NCI-H82 (cell line): ENCODE measurements around the gene SPATA13.
A peak's percentile ranks its signal among the peaks of the same experiment; 100 is the strongest.
"Not testable (repeated sequence)": the region's sequence is repeated elsewhere in the genome, so short reads cannot be mapped to it uniquely, and the experiment has no call there.

Experiments
- DNase-seq: peaks from one replicate; lab custom pipeline; 2025; lab: John Stamatoyannopoulos, UW

SPATA13 gene

GRCh38 chr13:24280720-24281119 lies 120.2 kb downstream of the SPATA13 start:
- no peak for DNase-seq

GRCh38 chr13:24281188-24282008 lies 120.9 kb downstream of the SPATA13 start:
- DNase-seq, result no peak

- no peak for DNase-seq
Observed at GRCh38 chr13:24282256-24282655, 121.7 kb downstream of the SPATA13 start.

GRCh38 chr13:24284889-24285565 lies 124.5 kb downstream of the SPATA13 start:
- DNase-seq, result no peak

- DNase-seq, result no peak
Observed at GRCh38 chr13:24286624-24287023, 126.1 kb downstream of the SPATA13 start.

- peak; percentile 18 for DNase-seq
Observed at GRCh38 chr13:24287748-24288287, 127.3 kb downstream of the SPATA13 start.

- no peak for DNase-seq
Observed at GRCh38 chr13:24288870-24289269, 128.3 kb downstream of the SPATA13 start.

GRCh38 chr13:24290280-24290932 lies 129.9 kb downstream of the SPATA13 start:
- no peak for DNase-seq

- no peak for DNase-seq
Observed at GRCh38 chr13:24292481-24292880, 132.0 kb downstream of the SPATA13 start.

- no peak for DNase-seq
Observed at GRCh38 chr13:24293746-24294145, 133.2 kb downstream of the SPATA13 start.

- no peak for DNase-seq
Observed at GRCh38 chr13:24299488-24300114, 139.1 kb downstream of the SPATA13 start.

- DNase-seq, result no peak
Observed at GRCh38 chr13:24301434-24301833, 140.9 kb downstream of the SPATA13 start.

GRCh38 chr13:24301911-24302310 lies 141.4 kb downstream of the SPATA13 start:
- DNase-seq, result no peak

GRCh38 chr13:24304620-24305019 lies 144.1 kb downstream of the SPATA13 start:
- no peak for DNase-seq

GRCh38 chr13:24306632-24307031 lies 146.1 kb downstream of the SPATA13 start:
- no peak for DNase-seq

- DNase-seq, result no peak
Observed at GRCh38 chr13:24307211-24308067, 146.9 kb downstream of the SPATA13 start.

GRCh38 chr13:24308068-24308445 lies 147.5 kb downstream of the SPATA13 start:
- DNase-seq, result no peak

- DNase-seq, result no peak
Observed at GRCh38 chr13:24308488-24309020, 148.0 kb downstream of the SPATA13 start.

- DNase-seq, result not testable (repeated sequence)
Observed at GRCh38 chr13:24309300-24309699, 148.8 kb downstream of the SPATA13 start, which contains the start of gene C1QTNF9. C1QTNF9 (plus strand) TSS chr13:24309580; CDS start chr13:24316004, 6,424 bp downstream.

GRCh38 chr13:24313439-24313838 lies 152.9 kb downstream of the SPATA13 start:
- no peak for DNase-seq

GRCh38 chr13:24317835-24318234 lies 157.3 kb downstream of the SPATA13 start:
- not testable (repeated sequence) for DNase-seq
